ENCODE measurements around the gene ZNF518A.

ZNF518A gene

GRCh38 chr10:96129387-96130325 is at the start of gene ZNF518A:
TSS of gene ZNF518A (plus strand) at chr10:96130297. CDS start at chr10:96156323, 26,026 bp downstream.
- DNase-seq (ENCODE audit: low read depth in 2 of 2), result peak; percentile 63 to 73

GRCh38 chr10:96082153-96082552 is 47.9 kb upstream of the ZNF518A start:
- DNase-seq (ENCODE audit: low read depth in 2 of 2), result no peak

GRCh38 chr10:96082748-96083147 is 47.3 kb upstream of the ZNF518A start:
- no peak for DNase-seq (ENCODE audit: low read depth in 2 of 2)

GRCh38 chr10:96089116-96089515 is 41.0 kb upstream of the ZNF518A start:
- DNase-seq (ENCODE audit: low read depth in 2 of 2), result no peak

- DNase-seq (ENCODE audit: low read depth in 2 of 2), result peak; percentile 75 to 78
Measured at GRCh38 chr10:96089670-96090462, 40.2 kb upstream of the ZNF518A start.

- DNase-seq (ENCODE audit: low read depth in 2 of 2), result no peak
Measured at GRCh38 chr10:96090463-96090800, 39.7 kb upstream of the ZNF518A start.

GRCh38 chr10:96092999-96093767 is 36.9 kb upstream of the ZNF518A start:
- DNase-seq (ENCODE audit: low read depth in 2 of 2), result no peak

- no peak for DNase-seq (ENCODE audit: low read depth in 2 of 2)
Measured at GRCh38 chr10:96093948-96094347, 36.1 kb upstream of the ZNF518A start.

GRCh38 chr10:96096958-96097357 is 33.1 kb upstream of the ZNF518A start:
- no peak for DNase-seq (ENCODE audit: low read depth in 2 of 2)

- no peak for DNase-seq (ENCODE audit: low read depth in 2 of 2)
Measured at GRCh38 chr10:96097865-96098264, 32.2 kb upstream of the ZNF518A start.

GRCh38 chr10:96107623-96108038 is 22.5 kb upstream of the ZNF518A start:
- no peak for DNase-seq (ENCODE audit: low read depth in 2 of 2)

- DNase-seq (ENCODE audit: low read depth in 2 of 2), result no peak
Measured at GRCh38 chr10:96112531-96112930, 17.6 kb upstream of the ZNF518A start.

- no peak for DNase-seq (ENCODE audit: low read depth in 2 of 2)
Measured at GRCh38 chr10:96118604-96119450, 11.3 kb upstream of the ZNF518A start.

- no peak for DNase-seq (ENCODE audit: low read depth in 2 of 2)
Measured at GRCh38 chr10:96122824-96123223, 7.3 kb upstream of the ZNF518A start.

GRCh38 chr10:96124230-96125141 is 5.6 kb upstream of the ZNF518A start:
- no peak for DNase-seq (ENCODE audit: low read depth in 2 of 2)

GRCh38 chr10:96125142-96125515 is 5.0 kb upstream of the ZNF518A start:
- DNase-seq (ENCODE audit: low read depth in 2 of 2), result no peak

GRCh38 chr10:96130326-96130995 is 364 bp downstream of the ZNF518A start:
- DNase-seq (ENCODE audit: low read depth in 2 of 2), result peak; percentile 28 to 37

- no peak for DNase-seq (ENCODE audit: low read depth in 2 of 2)
Measured at GRCh38 chr10:96131621-96132020, 1.5 kb downstream of the ZNF518A start.

GRCh38 chr10:96133135-96133534 is 3.0 kb downstream of the ZNF518A start:
- no peak for DNase-seq (ENCODE audit: low read depth in 2 of 2)

Measured in stimulated activated CD4-positive, alpha-beta T cell treated with anti-CD3 and anti-CD28 coated beads, Interleukin-1b, Interleukin-23, amount 100 ng/mL, for 1 hour (primary cell).